Dermis lymphatic vessel endothelial cell (primary cell): ENCODE results near the gene TOPBP1. TPM values are rescaled to one million over a fixed set of nuclear protein-coding genes. Genes with fewer than 3 reads are reported as not detected.

ENCODE experiments used
- total RNA-seq: library from RNA; depleted of rRNA; stranded (reverse); fragments of >200 nt; gene quantifications from 2 replicates; pipeline ENCODE4 v1.2.1, GENCODE V29; 2014

TOPBP1 gene
- 23.4 and 27.0 TPM in 2 replicates for total RNA-seq

GRCh38 chr3:133661454-133662277 lies at the start of gene TOPBP1:
TSS of gene TOPBP1 (minus strand) at chr3:133661941. CDS start at chr3:133661127, 814 bp downstream.

GRCh38 chr3:133573629-133574194 lies 88.0 kb downstream of the TOPBP1 start, which contains the start of gene CDV3:
TSS of gene CDV3 (plus strand) at chr3:133573686. CDS start at chr3:133574045, 359 bp downstream.

Other genes with a start within 250 kb of the TOPBP1 start
- gene CDV3, start 88.3 kb downstream of the TOPBP1 start, total RNA-seq = 179 and 214 TPM in 2 replicates
- 0.09 and 0.33 TPM in 2 replicates for gene TF, start 84.5 kb upstream of the TOPBP1 start, total RNA-seq
- 47.5 and 66.0 TPM in 2 replicates for gene SRPRB, start 143.9 kb upstream of the TOPBP1 start, total RNA-seq
- 0.87 and 1.0 TPM in 2 replicates for gene RAB6B, start 233.9 kb upstream of the TOPBP1 start, total RNA-seq